Astrocyte (in vitro differentiated cells and primary cell): ENCODE measurements around the gene EIF4B. TPM values are rescaled to one million over a fixed set of nuclear protein-coding genes. Genes with fewer than 3 reads are reported as not detected.
"Not testable (repeated sequence)": the region's sequence is repeated elsewhere in the genome, so short reads cannot be mapped to it uniquely, and the experiment has no call there.

ENCODE experiments used
- DNase-seq: peaks from one replicate; pipeline ENCODE4 v3.0.0-alpha.2; 2010; ENCODE audit warnings: low read depth
- FAIRE-seq: peaks from 2 replicates; lab custom pipeline; 2011; peaks lifted over from hg19 to GRCh38; lab: Jason Lieb, UNC
- H2AFZ ChIP-seq: 2 replicates; pipeline ENCODE4 v1.6.0; 2012; ENCODE audit warnings: low read depth, low read length, inconsistent platforms
- H3K27ac ChIP-seq: 2 replicates; pipeline ENCODE4 v1.5.1; 2011; ENCODE audit warnings: low read depth, low read length, inconsistent platforms
- H3K27me3 ChIP-seq: 2 replicates; pipeline ENCODE4 v1.6.0; 2011; ENCODE audit warnings: low read length, inconsistent platforms; ENCODE audit not compliant: insufficient read depth
- H3K36me3 ChIP-seq: 2 replicates; pipeline ENCODE4 v1.5.1; 2011; ENCODE audit warnings: low read length, inconsistent platforms; ENCODE audit not compliant: insufficient read depth
- H3K4me1 ChIP-seq: 2 replicates; pipeline ENCODE4 v1.5.1; 2011; ENCODE audit warnings: low read length, inconsistent platforms; ENCODE audit not compliant: insufficient read depth
- H3K4me2 ChIP-seq: 2 replicates; pipeline ENCODE4 v1.6.0; 2012; ENCODE audit warnings: low read length, inconsistent platforms
- H3K4me3 ChIP-seq: 2 replicates; pipeline ENCODE4 v1.5.1; 2011; ENCODE audit warnings: low read depth, mild to moderate bottlenecking, low read length, inconsistent platforms; ENCODE audit not compliant: insufficient read depth
- H3K79me2 ChIP-seq: 2 replicates; pipeline ENCODE4 v1.6.0; 2012; ENCODE audit warnings: mild to moderate bottlenecking, low read length, inconsistent platforms; ENCODE audit not compliant: insufficient read depth
- H3K9ac ChIP-seq: 2 replicates; pipeline ENCODE4 v1.6.0; 2012; ENCODE audit warnings: mild to moderate bottlenecking, low read length, inconsistent platforms
- H3K9me3 ChIP-seq: 2 replicates; pipeline ENCODE4 v1.5.1; 2012; ENCODE audit warnings: low read depth, mild to moderate bottlenecking, low read length, inconsistent platforms; ENCODE audit not compliant: insufficient read depth
- H4K20me1 ChIP-seq: 2 replicates; pipeline ENCODE4 v1.6.0; 2012; ENCODE audit warnings: low read length, inconsistent platforms; ENCODE audit not compliant: insufficient read depth
- H3K27ac Mint-ChIP-seq: one replicate; pipeline ENCODE4 v1.8.0; 2021; ENCODE audit warnings: mild to moderate bottlenecking, mixed read lengths; ENCODE audit not compliant: unreplicated experiment
- H3K27me3 Mint-ChIP-seq: one replicate; pipeline ENCODE4 v1.8.0; 2021; ENCODE audit warnings: low read depth, mixed read lengths; ENCODE audit not compliant: unreplicated experiment
- H3K36me3 Mint-ChIP-seq: one replicate; pipeline ENCODE4 v1.8.0; 2021; ENCODE audit warnings: low read depth, mixed read lengths; ENCODE audit not compliant: unreplicated experiment
- H3K4me1 Mint-ChIP-seq: one replicate; pipeline ENCODE4 v1.8.0; 2021; ENCODE audit warnings: low read depth, mixed read lengths; ENCODE audit not compliant: unreplicated experiment
- H3K4me3 Mint-ChIP-seq: one replicate; pipeline ENCODE4 v1.8.0; 2021; ENCODE audit warnings: mild to moderate bottlenecking, moderate library complexity, mixed read lengths; ENCODE audit not compliant: unreplicated experiment
- H3K9me3 Mint-ChIP-seq: one replicate; pipeline ENCODE4 v1.8.0; 2021; ENCODE audit warnings: mild to moderate bottlenecking, mixed read lengths; ENCODE audit not compliant: unreplicated experiment
- EZH2 ChIP-seq: IDR thresholded peaks from 2 replicates; pipeline ENCODE4 v1.6.1; 2012; ENCODE audit warnings: mild to moderate bottlenecking, low read length, inconsistent platforms; ENCODE audit not compliant: insufficient read depth
- total RNA-seq: library from RNA; stranded (reverse); gene quantifications from 2 replicates; pipeline ENCODE4 v1.2.1, GENCODE V29; 2021
- TF ChIP-seq, protein P1 (sequence below): IDR thresholded peaks from 2 replicates; pipeline ENCODE4 v1.5.1; 2011; ENCODE audit warnings: low read depth, mild to moderate bottlenecking, inconsistent platforms, low read length, moderate library complexity; ENCODE audit not compliant: insufficient read depth

Gene EIF4B
- total RNA-seq, 1 donor from 2014 or later: 242 TPM

DNA sequence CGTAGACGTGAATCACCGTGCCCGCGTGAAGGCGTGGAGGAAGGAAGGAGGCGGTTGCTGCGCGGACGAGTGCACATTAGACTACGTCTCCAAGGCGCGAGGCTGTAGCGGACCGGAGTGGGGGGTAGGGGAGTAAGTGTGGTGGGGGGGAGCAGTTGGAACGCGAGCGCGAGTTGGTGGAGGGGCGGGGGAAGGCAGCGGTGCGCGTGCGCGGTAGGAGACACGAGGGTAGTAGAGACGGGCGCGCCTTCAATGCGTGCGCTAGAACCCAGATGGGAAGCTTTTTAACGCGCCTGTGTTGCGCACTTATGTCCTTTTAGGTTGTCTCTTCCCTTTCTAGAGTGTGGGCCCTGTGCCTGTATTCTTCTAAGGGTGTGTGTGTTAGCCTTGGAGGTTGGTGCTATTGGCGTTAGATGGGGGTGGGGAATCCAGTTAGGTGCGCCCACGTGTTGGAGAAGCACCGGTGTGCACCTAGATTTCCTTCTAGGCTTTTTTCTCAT is 604 bp downstream of the EIF4B start:
- Mint-ChIP-seq H3K27ac (peak overlapping the region; percentile 99), H3K4me3 (peak overlapping the region; percentile 95), H3K36me3 (peaks cover 2% of the 10 kb centered on the region), H3K27me3 (no peaks in the 10 kb centered on the region), H3K9me3 (peaks cover 2% of the 10 kb centered on the region), H3K4me1 (peaks cover 33% of the 10 kb centered on the region)
- TF ChIP-seq, protein P1, sequence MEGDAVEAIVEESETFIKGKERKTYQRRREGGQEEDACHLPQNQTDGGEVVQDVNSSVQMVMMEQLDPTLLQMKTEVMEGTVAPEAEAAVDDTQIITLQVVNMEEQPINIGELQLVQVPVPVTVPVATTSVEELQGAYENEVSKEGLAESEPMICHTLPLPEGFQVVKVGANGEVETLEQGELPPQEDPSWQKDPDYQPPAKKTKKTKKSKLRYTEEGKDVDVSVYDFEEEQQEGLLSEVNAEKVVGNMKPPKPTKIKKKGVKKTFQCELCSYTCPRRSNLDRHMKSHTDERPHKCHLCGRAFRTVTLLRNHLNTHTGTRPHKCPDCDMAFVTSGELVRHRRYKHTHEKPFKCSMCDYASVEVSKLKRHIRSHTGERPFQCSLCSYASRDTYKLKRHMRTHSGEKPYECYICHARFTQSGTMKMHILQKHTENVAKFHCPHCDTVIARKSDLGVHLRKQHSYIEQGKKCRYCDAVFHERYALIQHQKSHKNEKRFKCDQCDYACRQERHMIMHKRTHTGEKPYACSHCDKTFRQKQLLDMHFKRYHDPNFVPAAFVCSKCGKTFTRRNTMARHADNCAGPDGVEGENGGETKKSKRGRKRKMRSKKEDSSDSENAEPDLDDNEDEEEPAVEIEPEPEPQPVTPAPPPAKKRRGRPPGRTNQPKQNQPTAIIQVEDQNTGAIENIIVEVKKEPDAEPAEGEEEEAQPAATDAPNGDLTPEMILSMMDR: no peak
- TF ChIP-seq EZH2: no peak
- FAIRE-seq (no peak), DNase-seq (peak; percentile 36)
- H3K4me2 ChIP-seq: peak overlapping the region; percentile 99
- H3K27ac ChIP-seq: peak overlapping the region; percentile 98
- peak overlapping the region; percentile 81 for H2AFZ ChIP-seq
- peak overlapping the region; percentile 99 for H3K9ac ChIP-seq
- H4K20me1 ChIP-seq: peaks cover 50% of the 10 kb centered on the region
- no peaks in the 10 kb centered on the region for H3K9me3 ChIP-seq
- peak overlapping the region; percentile 100 for H3K4me3 ChIP-seq
- no peaks in the 10 kb centered on the region for H3K27me3 ChIP-seq
- H3K36me3 ChIP-seq: peaks cover 3% of the 10 kb centered on the region
- H3K79me2 ChIP-seq: peaks cover 65% of the 10 kb centered on the region
- H3K4me1 ChIP-seq: peaks cover 35% of the 10 kb centered on the region

DNA sequence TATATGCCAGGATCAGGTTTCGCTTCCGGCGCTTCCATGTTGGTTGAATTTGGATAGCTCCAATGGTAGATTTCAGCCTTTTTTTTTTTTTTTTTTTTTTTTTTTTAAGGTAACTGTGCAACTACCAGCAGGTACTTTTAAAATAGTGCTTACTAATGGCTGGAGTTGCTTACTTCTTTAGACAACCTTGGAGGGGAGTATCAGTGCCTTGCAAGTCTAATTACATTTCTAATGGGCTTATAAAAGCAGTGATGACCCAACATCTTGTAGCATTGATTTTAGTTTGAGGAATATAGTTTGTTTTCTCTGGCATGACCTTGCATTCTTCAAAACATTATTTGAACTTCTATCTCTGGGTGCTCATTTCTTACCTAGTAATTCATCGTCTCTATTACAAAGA is 1.1 kb downstream of the EIF4B start:
- Mint-ChIP-seq H3K9me3 (peaks cover 2% of the 10 kb centered on the region), H3K4me1 (peaks cover 34% of the 10 kb centered on the region), H3K27ac (peak overlapping the region; percentile 99), H3K27me3 (no peaks in the 10 kb centered on the region), H3K36me3 (peaks cover 2% of the 10 kb centered on the region), H3K4me3 (peak overlapping the region; percentile 95)
- no peak overlapping the region for H2AFZ ChIP-seq
- H3K4me2 ChIP-seq: peak overlapping the region; percentile 99
- no peaks in the 10 kb centered on the region for H3K9me3 ChIP-seq
- H3K79me2 ChIP-seq: peaks cover 69% of the 10 kb centered on the region
- peak overlapping the region; percentile 99 for H3K9ac ChIP-seq
- peaks cover 3% of the 10 kb centered on the region for H3K36me3 ChIP-seq
- H3K4me1 ChIP-seq: peaks cover 35% of the 10 kb centered on the region
- H3K27ac ChIP-seq: peak overlapping the region; percentile 98
- peak overlapping the region; percentile 100 for H3K4me3 ChIP-seq
- H4K20me1 ChIP-seq: peaks cover 55% of the 10 kb centered on the region
- no peaks in the 10 kb centered on the region for H3K27me3 ChIP-seq
- DNase-seq: no peak
- TF ChIP-seq, protein P1: no peak
- TF ChIP-seq EZH2: no peak
- FAIRE-seq: no peak

DNA sequence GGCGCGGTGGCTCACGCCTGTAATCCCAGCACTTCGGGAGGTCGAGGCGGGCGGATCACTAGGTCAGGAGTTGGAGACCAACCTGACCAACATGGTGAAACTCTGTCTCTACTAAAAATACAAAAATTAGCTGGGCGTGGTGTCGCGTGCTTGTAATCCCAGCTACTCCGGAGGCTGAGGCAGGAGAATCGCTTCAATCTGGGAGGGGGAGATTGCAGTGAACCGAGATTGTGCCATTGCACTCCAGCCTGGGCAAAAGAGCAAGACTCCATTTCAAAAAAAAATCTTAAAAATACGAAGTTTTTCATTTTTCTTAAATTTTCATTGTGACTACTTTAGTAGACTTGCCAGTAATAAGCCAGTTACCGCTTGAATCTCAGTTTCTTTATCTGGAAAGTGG is 2.5 kb downstream of the EIF4B start:
- Mint-ChIP-seq H3K4me1 (peaks cover 34% of the 10 kb centered on the region), H3K27ac (peak overlapping the region; percentile 62), H3K4me3 (peak overlapping the region; percentile 95)
- not testable (repeated sequence) for H3K9me3 Mint-ChIP-seq, H3K36me3 Mint-ChIP-seq, H3K27me3 ChIP-seq, H3K27ac ChIP-seq, DNase-seq, H2AFZ ChIP-seq, H3K9me3 ChIP-seq, H3K27me3 Mint-ChIP-seq, H3K9ac ChIP-seq, FAIRE-seq, H3K36me3 ChIP-seq
- Histone ChIP-seq H3K79me2 (peaks cover 84% of the 10 kb centered on the region), H3K4me2 (peak overlapping the region; percentile 99), H4K20me1 (peaks cover 66% of the 10 kb centered on the region), H3K4me1 (peaks cover 35% of the 10 kb centered on the region), H3K4me3 (peak overlapping the region; percentile 22)
